Stimulated activated CD8-positive, alpha-beta memory T cell treated with anti-CD3 and anti-CD28 coated beads, Interleukin-15, amount 100 ng/mL, for 4 hours (primary cell): ENCODE measurements around the gene MCU.
"Not testable (repeated sequence)": the region's sequence is repeated elsewhere in the genome, so short reads cannot be mapped to it uniquely, and the experiment has no call there.

Experiments
- DNase-seq, 2 donors: peaks; one replicate each; pipeline ENCODE4 v3.0.0-alpha.2; 2020; ENCODE audit warnings: low read depth in 2 of 2

MCU gene

DNA sequence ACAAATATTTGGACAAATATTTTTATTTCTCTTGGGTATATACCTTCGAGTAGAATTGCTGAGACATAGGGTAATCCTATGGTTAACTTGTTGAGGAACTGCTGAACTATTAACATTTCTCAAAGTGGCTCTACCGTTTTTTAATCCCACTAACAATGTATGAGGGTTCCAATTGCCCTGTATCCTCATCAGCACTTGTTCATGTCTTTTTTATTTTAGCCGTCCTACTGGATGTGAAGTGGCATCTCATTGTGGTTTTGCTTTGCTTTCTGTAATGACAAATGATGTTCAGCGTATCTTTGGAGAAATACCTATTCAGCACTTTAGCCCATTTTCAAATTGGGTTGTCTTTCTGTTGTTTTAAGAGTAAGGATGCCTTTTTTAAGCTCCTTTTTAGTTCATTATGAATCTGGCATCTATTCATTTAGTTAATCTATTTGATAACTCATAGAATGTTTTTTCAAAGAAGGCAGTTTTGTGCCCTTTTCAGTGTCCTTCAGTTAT, 40.0 kb downstream of the MCU start:
- no peak for DNase-seq

DNA sequence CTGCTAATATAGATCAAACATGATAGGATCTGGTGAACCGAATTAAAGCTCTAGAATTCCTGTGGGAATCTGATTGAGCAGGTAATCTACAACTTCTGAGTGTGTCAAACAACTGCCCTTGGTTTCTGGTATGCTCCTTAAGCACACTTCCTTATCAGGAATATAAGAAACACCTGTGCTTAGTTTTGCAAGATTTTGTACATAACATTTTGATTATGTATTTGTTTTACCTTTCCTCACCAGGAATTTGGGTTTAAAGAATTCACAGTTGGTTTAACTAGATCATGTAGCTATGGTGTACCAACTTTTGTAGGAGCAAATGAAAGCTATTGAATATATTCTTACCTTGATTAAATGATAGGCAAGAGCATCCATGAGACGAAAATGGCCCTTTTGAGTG, 40.6 kb downstream of the MCU start:
- no peak for DNase-seq

DNA sequence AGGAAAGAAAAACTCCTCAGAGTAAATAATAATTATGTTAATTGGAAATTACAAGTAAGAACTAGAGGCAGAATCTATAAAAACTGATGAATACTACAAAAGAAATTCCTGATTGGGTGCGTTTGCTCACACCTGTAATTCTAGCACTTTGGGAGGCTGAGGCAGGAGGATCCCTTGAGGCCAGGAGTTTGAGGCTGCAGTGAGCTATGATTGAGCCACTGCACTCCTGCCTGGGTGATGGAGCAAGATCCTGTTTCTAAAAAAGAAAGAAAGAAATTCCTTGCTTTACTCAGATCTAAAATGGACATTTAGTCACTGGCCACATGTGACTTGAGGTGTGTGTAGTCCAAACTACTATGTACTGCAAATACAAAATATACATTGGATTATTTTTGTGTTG, 42.0 kb downstream of the MCU start:
- DNase-seq: no peak

DNA sequence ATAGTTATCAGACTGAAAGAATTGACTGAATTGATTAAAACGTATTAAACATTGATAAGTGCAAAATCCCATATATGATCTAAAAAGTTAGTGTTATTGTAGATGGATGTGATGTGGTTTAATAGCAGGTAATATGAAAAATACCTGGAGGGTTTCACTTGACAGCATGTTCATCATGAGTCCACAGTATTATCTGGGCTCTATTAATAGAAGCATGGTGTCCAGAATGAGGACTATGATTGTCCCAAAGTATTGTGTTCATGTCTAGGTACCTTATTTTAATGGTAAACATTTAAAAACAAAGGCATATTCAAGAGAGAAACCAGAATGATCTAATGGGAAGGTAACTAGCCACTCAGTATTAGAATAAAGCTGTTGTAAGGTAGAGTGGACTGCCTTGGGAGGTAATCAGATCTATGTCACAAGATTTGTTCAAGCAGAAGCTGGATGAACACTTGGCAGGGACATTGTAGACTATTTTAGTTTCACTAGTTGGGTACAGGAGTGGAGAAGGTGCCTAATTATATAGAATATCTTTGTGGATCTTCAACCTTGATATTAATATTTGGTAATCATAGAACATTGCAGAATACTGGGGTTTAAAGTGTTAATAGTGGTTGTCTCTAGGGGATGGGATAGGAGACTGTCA, 43.5 kb downstream of the MCU start:
- DNase-seq: no peak

DNA sequence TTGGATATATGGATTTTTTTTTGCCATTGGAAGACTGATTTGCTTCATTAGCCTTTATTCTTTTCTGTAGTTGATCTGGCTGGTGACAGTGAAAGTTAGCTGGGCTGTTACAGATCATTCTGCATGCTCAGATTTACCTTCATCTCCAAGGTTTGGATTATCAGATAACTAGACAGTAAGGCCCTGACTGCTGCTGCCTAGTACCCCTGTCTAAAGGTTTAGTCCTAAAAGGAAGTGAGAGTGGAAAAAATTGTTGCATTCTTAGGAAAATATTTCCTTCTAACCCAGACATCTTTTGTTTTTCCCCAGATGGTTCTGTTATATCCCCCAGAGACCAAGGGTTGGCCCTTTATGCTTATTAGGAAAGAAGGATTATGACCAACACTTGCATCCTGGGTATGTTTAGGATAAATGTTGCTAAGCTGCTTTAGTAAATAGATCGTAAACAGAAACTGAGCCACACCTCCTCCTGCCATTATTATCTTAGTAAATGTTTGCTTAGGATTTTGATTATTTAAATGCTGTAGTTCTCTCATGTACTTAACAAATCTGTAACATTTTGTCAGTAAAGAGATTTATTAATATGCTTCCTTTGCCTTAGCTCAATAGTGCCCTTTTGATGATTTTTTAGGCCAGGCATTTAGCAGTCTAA, 44.4 kb downstream of the MCU start:
- no peak for DNase-seq

DNA sequence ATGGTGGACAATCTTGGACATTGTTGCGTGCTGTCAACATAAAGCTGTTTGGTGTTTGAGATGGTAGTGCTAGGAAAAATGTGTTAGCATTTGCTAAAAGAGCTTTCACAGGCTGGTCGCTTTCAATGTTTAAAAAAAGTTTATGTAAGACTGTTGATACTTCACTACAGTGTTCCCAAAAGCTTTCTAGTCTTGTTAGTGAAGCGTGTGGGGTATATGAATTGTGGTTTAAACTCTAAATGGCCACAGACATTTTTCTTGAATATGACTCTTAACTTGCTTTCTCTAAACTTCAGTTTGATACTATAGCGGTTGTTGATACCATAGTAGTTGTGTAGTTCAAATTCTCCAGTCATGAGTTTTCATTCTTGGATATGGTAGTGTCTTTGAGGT, 44.9 kb downstream of the MCU start:
- DNase-seq: no peak

DNA sequence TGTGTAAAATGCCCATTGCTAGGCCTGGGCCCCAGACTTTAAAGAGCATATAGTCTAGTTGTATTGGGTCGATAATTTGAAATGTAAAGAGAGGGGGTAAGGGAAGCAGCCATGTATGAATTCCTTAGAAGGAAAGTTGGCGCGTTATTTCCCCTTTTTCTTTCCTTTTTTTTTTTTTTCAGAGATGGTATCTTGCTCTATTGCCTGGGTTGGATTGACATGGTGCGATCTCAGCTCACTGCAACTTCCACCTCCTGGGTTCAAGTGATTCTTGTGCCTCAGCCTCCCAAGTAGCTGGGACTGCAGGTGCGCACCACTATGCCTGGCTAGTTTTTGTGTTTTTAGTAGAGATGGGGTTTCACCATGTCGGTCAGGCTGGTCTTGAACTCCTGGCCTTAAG, 45.4 kb downstream of the MCU start:
- DNase-seq: not testable (repeated sequence)

DNA sequence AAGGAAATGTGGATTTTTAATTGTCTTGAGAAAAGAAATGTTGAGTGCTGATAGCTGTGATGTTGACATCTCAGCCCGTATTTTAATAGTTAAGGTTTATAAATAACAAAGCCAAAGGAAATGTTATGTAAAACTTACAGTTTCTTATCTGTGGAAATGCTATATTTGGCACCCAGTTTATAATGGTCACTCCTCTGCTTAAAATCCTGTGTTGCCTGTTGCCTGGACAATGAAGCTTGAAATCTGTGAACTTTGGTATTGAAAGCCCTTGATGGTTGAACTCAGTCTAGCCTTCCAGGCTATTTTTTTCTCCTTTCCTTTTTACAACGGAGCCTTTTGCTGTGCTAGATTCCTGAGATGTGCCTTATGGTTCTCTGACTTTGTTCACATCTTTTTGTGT, 46.5 kb downstream of the MCU start:
- no peak for DNase-seq

DNA sequence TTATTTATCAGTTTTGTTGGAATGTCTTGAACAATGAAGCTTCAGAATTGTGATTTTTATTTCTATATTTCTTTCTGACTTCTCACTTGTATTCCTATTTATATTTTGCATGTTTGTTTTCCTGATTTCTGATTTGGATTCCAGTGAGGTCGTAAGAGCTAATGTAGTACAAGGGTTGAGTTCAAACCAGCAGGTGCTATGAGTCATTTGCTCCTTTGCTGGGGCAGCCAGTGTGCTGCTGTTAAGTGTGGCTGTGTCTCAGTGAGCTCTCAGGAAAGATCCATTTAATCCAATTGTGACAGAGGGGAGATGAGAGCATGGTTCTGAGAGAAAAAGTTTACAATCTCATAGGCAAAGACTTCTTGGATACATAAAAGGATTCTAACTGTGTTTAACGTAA, 48.6 kb downstream of the MCU start:
- DNase-seq: no peak

DNA sequence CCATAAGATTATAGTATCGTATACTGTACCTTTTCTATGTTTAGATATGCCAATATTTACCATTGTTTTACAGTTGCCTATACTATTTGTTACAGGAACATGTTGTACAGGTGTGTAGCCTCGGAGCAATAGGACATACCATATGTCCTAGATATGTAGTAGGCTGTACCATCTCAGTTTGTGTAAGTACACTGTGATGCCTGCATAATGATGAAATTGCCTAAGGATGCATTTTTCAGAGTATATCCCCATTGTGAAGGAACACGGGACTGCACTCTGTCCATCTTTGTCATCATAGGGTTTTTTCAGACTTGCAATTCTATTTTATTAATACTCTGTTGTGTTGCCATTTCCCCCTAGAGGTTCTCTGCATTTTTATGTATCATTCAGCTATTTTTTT, 50.1 kb downstream of the MCU start:
- DNase-seq: no peak

DNA sequence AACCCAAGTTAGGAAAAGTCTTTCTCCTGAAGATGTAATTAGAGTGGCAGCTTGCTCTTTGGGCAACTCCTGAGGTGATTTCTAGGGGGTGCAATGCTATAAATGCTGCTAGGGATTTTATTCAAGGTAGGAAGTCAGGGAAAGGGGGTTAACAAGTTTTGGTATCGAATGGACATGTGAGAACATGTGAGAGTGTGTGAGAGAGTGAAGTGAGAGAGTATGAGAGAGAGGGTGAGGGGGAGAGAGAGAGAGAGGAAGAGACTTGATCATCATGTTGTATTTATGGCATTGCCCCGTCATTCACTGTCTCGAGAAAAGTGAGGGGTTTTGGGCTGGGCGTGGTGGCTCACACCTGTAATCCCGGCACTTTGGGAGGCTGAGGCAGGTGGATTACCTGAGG, 50.9 kb downstream of the MCU start:
- no peak for DNase-seq

DNA sequence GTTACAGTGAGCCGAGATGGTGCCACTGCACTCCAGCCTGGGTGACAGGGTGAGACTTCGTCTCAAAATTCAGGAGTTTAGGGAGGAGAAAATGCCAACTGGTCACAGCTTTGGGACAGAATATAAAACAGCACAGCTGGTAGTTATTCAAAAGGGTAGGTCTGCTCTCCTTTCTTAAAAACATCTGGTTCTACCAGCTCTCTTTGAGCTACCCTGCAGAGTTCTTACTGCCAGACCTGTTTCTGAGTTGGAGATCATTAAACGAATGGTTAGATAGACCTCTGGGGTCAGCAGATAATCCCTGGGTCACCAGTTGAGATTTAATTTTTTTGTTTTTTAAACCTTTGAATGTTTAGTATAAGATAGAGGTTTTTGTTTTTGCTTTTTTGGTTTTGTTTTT, 52.6 kb downstream of the MCU start:
- no peak for DNase-seq

DNA sequence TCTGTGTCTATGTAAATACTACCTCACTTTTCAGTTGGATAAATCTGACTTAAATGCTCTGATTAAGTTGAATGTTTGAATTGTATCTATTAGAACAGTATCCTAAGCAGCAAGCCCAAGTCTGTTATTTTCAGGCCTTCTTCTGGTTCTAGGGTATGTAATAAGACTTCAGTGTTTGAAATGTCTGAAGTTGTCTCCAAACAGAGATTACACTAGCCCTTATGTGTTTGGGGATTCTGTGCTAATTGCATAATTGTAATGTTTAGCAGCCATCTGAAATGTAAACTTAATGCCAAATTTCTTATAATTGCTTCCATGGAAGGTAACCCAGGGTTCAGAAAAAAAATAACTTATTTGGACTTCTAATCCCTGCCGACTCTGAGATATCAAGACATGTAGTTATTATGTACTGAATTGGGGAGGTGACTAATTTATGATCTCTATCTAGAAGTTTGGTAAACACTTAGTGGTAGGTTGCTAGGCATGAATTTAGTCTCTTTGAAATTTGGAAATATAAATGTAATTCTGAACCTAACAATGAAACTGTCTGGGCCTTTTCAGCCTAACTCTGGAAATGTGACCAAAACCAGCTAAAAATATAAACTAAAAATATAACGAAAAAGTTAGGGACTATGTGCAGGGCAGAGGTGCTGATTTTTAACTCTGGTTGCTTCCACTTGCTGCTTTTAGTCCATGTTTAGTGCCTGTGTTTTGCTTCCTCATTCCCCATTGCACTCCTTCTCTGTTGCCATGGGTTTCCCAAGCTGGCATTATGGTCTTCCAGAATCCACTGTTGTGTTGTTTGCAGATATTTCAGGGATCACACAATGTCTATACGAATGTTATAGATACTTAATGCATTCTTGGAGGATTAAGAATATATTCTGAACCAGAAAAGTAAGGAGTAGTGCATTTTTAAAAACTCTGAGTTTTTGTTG, 54.8 kb downstream of the MCU start:
- DNase-seq: no peak

DNA sequence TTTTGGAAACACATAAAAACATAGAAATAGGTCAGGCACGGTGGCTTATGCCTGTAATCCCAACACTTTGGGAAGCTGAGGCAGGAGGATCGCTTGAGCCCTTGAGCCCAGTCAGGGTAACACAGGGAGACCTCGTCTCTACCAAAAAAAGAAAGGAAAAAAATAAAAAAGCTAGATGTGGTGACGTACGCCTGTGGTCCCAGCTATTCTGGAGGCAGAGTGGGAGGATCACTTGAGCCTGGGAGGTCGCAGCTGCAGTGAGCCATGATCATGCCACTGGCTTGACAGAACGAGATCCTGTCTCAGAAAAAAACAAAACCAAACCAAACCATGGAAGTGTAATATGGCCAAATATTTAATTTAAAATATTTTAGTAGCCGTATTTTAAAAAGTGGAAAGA, 55.6 kb downstream of the MCU start:
- no peak for DNase-seq

DNA sequence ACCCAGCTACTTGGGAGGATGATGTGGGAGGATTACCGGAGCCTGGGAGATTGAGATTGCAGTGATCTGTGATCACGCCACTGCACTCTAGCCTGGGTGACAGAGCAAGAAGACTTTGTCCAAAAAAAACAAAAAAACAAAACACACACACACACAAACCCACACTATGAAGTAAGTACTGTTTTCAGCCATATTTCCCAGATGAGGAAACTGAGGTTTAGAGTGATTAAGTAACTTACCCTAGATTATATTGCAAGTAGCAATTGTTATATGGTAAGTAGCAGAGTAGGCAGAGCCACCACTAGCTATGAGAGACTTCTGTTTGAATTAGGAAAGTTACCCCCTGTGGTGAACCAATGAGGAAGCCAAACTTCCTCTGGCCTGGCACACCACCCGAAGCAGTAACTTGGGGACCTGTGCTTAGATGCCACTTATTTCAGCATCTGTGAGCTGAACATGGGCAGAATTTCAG, 61.9 kb downstream of the MCU start:
- DNase-seq: no peak

DNA sequence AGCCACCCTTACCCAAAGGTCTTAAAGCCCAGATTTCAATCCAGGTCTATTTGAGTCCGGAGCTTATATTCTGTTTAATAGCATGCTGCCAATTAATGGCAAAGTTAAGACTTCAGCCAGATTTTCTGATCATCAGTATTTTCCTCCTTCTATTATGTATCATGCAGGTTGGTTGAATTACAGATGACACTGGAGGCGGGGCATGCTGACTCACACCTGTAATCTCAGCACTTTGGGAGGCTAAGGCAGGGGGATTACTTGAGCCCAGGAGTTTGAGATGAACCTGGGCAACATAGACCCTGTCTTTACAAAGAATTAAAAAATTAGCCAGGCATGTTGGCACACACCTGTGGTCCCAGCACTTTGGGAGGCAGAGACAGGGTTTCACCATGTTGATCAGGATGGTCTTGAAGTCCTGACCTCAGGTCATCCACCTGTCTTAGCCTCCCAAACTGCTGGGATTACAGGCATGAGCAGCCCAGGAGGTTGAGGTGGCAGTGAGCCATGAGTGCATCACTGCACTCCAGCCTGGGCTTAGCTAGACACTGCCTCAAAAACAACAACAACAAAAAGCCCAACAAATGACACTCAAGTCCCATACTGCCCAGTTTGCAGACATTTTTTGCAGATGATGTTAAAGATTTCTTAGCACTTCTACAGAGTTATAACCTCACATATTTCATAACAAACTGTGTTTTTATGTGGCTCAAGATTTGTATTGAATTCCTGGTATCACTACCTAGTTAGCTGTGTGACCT, 62.5 kb downstream of the MCU start:
- no peak for DNase-seq

DNA sequence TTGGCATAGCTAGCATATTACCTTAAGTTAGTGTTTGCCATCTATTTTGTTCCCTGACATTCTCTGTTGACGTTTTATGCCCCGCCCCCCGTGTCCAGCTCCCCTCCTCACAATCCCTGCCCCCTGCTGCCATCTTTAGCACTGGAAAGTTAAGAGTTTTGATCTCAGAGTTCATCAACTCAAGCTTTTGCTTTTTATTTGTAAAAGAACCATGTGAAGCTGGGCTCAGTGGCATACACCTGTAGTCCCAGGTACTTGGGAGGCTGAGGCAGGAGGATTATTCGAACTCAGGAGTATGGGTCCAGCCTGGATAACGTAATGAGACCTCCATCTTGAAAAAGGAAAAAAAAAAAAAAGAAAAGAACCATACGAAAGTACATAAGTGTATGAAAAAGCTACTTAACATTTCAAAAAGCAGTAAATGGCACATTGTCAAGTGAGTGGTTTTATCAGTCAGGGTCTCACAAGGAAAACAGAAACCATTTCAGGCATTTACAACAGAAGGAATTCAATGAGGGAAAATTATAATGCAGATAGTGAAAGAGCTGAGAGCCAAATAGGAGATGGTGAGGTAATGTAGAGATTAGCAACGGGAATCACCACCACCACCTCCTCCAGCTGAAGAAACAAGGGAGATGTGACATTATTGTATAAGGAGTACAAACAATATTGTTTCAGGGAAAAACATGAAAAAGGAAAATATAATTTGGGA, 64.9 kb downstream of the MCU start:
- DNase-seq: no peak

DNA sequence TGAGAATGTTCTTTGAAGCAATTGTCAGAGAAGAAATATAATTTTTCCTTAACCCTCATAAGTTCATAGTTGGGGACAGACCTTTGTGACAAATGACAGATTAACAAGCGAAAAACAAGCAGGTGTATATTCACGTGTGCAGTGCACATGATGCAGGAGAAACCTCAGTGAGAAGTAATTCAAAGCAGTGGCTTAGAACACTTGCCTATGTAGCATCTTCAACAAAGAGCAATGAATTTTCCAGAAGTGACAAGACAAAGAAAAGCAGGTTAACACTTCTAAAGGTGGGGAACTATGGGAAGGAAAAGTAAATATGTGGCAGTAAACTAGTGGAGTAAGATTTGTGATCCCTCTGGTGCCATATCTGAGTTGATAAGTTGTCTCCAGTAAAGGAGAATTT, 65.8 kb downstream of the MCU start:
- no peak for DNase-seq

DNA sequence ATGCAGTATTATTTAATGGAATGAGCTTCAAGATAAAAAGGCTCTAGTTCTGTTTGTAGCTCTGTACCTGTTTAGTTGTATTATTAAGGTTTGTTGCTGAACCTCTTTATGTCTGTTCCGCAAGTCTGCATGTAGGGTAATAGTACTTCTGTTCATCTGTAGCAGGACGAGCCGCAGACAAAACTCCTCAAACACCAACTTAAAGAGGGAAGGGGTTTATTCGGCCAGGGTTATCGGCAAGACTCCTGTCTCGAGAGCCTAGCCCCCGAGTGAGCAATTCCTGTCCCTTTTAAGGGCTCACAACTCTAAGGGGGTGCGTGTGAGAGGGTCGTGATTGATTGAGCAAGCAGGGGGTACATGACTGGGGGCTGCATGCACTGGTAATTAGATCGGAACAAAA, 67.0 kb downstream of the MCU start:
- not testable (repeated sequence) for DNase-seq

DNA sequence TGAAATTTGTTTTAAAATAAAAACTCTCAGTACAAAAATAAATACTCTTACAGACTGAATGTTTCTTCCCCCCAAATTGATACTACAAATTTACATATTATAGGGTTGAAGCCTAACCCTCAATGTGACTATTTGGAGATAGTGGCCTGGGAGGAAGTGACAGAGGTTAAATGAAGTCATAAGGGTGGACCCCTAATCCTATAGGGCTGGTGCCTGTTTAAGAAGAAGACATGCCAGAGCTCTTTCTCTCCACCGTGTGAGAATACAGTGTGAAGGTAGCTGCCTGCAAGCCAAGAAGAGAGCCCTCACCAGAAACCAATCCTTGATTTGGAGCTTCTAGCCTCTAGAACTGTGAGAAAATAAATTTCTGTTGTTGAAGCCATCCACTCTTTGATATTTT, 67.6 kb downstream of the MCU start:
- DNase-seq: no peak

DNA sequence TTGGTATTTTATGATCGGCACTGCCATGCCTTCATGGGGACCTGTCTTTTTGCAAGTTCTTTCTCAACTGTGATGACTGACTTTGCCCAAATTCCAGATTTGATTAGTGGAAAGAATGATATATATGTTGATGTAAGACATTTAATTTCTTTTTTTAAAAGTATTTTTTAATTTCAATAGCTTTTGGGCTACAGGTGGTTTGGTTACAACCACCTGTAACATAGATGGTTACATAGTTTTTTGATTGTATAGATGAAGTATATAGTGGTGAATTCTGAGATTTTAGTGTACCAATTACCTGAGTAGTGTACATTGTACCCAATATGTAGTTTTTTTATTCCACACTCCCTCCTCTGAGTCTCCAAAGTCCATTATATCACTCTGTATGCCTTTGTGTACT, 69.6 kb downstream of the MCU start:
- DNase-seq: no peak
